EH (cell line): Measurements from ENCODE around the gene THTPA.

ENCODE experiments used
- DNase-seq: peaks from one replicate; pipeline ENCODE4 v3.0.0-alpha.2; 2015; ENCODE audit warnings: low read depth

The THTPA gene

DNA sequence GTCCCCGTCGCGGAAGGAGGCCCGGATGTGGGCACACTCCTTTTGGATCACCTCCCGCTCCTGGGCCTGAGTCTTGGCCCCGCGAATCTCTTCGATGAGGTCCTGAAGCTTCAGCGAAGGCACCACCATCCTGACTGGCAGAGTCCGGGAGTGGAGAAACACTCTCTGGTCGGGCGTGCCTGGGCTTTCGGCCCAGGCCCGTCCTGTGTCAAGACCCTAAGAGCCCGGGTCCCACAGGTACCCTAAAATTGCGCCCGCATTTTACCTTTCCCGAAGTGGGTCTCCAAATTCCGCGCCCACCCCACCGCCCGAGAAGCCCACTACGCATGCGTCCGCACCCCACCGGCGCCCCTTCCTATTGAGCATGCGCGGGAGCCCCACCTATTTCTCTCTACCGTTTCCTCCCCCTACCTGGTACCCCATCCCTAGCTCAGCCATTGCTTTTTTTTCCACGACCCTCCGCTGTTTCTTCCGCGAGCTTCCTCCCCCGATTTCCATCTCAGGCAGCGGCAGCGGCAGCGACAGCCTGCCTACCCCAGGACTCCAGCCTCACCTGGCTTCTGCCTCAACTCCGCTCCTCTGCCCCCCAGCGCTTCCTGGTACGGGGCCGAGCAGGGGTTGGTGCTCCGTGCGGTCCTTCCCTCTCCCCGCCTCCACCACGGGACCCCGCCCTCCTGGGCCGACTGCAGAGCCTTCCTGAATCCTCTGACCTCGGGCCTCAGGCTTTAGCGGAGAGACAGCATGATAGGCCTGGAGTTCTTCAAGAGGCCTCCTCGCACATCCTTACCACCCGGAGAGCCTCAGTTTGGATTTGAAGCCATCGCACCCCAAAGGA, 11.3 kb downstream of the THTPA start, which contains the start of gene AP1G2:
Gene AP1G2, minus strand, starts transcription at position 606 of the 835 bp plus-strand sequence. Its CDS starts 477 bp downstream, at position 129.
- DNase-seq: peak; percentile 78

DNA sequence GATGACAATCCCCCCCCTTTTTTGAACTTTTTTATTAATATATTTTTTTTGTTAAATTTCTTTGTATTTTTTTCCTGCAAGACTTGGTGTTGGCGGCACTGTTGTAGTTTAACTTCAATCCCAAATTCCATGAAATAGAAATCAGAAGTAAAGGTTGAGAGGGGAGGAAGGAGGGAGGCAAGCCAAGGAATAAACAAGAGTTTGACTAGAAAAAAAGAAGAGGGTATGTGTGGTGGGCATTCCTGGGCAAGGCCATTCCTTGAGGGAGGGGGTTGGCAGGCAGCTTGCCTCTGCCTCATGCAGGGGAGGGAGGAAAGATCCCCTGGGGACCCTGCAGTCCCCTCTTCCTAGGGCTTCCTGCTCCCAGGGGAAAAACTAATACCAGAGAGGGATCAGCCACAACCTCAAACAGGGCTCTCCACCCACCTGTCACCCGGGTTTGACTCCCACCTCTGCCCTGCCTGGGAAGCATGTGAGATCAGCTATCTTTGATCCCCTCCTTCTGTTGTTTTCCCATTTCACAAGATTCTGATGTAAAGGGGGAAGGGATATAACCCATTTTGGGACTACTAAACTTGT, 12.0 kb downstream of the THTPA start:
- no peak for DNase-seq

DNA sequence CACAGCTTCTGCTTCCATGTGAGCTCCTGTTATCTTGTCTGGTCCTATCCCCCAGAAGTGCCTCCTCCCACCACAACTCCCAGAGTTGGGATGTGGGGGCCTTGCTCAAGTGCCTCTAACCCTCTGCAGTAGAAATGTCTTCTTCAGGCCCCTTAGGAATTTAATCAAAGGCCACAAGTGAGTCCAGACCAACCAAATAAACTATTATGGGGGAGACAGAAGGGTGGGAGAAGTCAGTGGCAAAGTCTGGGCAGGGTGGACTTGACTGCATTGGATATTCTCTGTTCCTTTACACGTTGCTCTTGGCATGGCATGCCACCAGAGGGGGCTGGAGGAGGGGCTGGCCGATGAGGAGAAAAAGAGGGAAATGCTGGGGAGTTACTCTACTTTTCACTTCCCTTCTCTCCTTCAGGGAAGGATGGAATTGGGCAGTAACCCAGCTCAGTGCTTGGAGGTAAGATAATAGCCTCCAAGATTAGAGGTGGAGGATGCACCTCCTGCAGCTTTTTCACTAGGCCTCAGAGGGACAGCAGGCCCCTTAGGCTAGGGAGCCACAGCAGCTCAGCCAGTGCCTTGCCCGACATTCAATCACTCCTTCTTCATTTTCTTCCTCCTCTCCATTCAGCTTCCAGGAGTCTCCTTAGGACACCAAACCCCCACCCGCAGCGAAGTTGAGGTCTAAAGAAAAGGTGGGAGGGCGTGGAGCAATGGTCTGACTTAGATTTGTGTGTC, 12.7 kb downstream of the THTPA start:
- DNase-seq: no peak

DNA sequence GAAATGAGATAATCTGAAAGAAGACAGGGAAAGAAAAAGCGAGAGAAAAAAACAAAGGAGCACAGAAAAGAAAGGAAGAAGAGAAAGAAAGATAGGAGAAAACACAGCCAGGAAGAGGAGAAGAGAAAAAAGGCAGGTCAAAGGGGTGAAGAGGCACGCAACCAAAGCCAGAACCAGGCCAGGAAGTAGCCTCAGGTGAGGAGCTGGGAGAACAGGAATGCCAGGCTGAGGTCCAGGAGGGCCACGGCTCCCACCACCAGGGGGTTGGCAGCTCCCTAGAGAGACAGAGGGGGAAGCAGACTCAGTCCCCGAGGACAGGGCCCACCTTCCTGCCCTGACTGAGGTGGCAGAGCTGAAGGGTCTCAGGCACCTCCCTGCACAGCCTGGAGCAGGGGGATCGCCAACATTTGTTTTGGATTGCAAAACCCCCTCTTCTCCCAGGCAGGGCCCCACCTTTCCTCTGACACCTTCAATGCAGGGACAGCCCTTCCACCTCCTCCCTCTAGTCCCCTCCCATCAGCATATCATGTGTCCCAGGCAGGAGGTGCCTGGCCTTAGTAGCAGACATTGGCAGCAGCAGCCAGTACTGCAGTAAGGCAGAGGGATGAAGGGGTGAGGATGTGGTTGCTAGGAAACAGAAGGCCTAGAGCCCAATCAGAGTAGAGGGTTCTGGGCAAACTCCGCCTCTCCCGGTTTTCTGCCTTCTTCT, 13.5 kb downstream of the THTPA start:
- DNase-seq: peak; percentile 43

DNA sequence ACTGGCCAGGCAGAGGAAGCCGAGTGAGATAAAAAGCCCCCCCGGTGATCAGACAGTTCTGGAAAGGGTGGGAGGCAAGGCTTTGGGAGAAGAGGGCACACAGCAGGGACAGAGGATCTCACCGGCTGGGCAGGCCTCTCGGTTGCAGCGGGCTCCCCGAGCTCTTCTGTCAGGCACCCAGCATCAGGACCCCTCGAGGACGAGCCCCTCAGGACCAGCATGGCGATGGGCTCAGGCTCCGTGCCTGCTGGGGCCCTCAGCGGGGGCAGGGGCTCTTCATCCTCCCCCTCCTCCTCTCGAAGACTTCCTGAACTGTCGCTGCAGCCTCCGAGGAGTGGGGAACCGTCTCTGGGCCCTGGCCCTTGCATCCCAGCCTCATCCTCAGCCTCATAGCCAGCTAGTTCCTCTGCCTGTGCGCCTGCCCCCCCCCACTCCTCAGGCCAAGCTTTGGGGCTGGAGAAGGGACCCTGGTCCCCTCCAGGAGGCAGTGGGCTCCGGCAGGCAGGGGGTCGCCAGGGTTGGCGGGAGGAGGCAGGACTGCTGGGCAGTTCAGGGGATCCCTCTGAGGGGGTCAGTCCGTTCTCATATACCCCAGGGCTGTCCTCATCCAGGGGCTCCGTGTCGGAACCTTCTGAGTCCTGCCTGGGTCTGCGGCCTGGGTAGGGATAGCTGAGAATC, 14.9 kb downstream of the THTPA start:
- DNase-seq: no peak

DNA sequence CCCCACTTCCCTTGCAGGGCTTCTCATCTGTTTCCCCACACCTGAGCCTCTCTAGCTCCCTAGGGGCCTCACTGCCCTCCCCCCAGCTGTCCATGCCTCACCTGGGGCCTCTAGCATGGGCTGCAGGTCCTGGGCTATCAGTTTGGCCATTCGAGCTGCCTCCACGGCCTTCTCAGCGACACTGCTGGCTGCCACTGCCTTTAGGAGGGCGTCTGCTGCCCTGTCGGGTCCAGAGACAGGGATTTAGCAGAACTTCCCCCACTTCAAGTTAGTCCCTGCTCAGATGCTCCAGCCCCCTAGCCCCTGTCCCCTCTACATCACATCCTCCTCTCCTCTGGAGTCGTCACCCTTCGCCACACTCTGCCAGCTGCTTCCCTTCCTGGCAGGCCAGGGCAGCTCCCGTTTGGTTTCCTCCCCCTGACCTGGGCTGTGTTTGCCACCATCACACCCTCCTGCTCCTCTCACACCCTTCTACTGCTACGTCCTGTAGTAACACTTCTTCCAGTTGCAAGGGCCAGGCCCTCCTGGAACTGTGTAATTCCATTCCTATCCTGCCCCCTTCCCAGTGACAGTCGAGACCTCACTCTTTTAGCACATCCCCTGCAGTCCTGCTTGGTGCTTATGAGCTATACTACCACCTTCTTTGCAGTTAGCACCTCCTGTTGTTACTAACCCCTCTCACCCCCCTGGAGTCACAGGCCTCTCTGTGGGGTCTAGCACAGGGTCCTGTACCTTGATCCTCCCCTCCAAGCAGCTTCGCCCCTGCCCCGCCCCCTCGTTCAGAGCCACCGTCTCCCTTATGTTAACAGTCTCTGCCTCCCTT, 15.8 kb downstream of the THTPA start:
- no peak for DNase-seq

DNA sequence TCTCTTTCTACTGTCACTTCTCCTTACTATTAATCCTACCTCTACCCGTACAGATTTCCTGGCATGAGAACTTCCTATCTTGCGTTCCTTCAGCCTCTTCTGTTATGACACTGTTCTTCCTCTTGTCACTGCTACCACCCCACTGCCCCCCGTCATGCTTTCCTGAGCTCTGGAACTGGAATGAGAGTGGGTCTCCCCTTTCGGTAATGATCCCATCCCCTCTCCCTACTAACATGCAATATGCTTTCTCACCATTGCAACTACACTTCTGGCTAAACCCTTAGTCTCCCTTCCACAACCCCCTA, 16.4 kb downstream of the THTPA start:
- DNase-seq: no peak

DNA sequence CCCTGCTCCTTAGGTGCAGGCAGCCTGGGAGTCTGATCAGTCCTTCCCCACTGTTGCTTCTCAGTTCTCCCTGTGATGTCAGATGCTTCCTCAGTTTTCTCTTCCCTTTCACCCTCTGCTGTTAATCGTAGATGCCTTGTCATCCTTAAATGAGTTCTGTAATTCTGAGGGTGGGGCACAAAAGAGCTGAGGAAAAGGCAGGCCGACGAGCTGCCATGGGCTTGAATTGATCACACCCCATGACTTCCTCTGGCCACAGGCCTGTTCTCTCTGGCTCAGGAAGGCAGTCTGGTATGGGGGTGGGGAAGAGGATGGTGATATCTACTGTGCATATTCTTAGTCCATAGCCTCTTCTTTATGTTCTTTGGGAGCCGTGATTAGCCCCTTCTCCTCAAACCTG, 16.8 kb downstream of the THTPA start:
- no peak for DNase-seq

DNA sequence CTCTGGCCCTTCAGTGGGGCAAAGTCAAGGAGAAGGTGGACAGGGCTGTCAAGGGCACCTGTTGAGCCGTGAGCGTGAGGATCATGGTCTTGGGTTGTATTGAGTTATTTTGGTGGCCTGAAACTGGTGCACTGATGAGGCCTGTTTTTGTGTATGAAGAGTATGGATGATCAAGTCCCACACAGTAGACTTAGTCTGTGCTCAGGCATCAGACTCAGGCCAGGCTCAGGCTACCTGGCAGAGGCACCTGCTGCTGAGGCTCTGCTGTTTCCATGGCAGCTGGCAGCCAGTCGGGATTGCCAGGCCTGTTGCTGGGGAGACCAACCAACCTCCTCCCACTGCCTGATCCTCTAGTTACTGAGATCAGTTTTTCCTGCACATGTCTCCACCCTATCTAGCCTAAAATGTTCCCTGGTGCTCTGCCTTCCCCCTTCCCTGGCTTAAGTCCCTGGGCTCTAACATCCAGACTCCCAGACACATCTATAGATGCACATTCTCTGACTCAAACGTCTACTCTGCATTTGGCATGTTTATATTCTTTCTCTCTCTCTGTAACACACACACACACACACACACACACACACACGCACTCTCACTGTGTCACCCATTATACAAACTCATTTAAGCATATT, 17.4 kb downstream of the THTPA start:
- DNase-seq: no peak

DNA sequence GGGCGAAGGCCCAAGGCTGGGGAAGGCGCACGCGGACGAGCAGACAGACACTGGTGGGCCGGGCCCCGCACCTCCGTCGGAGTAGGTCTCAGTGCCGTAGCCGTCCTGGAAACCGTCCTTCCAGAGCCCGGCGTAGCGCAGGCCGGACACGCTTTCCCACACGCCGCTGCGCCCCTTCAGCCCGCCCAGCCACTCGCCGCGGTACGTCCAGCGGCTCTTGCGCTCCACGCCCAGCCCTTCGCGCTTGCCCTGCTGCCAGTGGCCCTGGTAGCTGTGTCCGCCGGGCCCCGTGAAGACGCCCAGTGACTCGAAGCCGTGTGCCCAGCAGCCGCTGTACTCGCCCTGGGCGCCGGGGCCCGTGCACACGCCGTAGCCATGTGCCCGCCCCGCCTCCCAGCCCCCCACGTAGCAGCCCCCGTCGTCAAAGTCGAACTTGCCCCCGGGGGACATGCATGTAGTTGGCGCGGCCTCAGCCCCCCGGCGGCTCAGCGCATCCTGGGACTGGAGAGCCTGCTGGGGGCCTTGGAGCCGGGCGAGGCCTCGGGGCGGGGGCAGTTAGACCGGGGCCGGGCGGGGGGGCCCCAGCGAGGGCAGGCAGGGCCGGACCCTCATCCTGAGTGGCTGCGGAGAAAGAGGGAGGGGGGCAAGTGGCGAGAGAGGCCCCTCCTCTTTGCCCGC, 21.1 kb downstream of the THTPA start:
- DNase-seq: peak; percentile 19

DNA sequence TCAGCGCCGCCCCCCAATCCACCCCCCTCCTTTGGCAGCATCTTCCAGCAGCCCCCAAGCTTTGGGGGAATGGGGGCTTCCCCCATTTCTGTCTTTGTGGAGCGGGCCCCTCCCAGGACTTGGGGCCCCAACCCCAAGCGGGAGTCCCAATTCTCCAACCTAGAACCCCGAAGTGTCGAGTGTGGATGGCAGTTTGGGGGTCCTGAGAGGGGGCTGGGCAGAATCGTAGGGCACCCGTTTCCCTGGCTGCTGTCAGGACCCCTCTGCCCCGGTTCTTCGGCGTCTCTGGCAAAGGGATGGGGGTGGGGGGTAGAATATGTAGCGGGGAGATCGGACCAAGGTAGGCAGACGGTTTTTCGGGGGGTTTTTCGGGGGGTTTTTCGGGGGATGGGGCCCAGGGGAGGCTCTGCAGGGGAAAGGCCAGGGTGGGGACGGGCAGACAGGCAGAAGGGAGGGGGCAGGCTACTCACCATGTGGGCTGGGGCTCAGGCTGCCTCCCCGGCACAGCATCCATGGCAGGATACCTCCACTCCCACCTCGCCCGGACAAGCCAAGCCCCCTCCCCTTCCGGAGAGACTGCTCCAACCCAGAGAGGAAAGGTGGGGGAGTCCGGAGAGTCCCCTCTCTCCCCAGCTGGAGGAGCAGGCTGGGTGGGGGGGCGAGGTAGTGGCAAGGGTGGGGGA, 21.8 kb downstream of the THTPA start:
- no peak for DNase-seq

DNA sequence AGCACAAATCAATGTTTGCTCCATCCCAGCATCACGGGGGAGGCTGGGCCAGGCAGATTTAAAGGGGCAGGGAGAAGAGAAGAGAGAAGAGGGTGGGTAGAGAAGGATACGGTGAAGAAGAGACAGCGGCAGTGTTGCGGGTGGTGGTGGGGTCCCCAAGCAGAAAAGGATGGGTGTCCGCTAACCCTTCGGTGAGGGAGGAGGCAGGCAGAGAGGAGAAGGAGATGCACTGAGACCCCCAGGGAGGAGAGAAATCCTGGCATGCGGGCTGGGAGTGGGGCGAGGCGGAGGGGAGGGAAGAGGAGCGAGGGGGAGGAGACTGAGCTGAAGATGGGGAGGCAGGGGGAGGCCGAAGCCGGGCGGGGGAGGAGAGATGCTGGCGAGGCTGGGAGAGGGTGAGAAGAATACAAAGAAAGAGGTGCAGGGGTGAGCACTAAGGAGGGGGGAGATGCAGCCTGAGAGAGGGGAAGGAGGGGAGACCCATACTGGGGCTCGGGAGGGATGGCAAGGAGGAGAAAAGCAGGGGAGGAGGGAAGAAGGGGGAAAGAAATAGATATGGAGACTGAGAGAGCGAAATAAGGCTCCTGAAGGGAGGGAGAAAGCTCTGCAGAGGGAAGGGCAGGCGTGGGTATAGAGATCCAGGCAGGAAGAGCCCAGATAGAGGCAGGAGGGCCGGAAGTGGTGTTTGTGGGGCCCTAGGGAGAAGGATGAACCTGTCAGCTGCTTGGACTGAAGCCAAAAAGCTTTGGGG, 22.7 kb downstream of the THTPA start, which contains the start of gene JPH4:
Gene JPH4, minus strand, starts transcription at position 231 of the 751 bp plus-strand sequence. CDS start 1,337 bp downstream, outside the sequence.
- DNase-seq: peak; percentile 25

DNA sequence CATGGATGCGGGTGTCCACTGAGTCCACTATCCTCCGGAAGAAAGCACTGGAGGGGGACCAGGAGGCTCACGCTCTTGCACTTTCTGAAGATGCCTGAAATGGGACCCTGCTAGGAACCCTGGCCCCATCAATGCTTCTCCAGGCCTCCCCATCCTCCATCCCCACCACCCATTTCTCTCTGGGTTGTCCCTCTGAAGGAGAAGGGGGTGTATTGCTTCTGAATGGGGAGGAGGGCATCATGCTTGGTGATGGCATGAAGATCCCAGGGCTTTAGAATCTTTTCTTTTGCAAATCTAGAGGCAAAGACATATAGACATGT, 23.2 kb downstream of the THTPA start:
- no peak for DNase-seq

DNA sequence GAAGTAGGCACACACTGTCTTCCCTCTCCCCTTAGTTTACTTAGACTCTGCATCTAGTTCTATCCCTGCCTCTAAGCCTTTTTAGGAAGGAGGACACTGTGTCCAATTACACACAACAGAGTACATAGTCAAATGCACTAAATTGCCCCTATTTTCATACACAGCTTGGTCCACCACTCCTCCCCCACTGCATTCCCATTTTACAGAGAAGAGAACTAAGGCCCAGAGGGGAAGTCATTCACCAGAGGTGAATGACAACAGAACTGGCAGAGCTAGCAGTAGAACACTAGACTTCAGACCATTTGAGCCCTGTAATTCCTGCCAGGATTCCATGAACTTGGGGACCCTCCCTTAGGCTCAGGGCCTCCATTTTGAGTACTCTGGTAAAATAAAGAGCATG, 23.7 kb downstream of the THTPA start:
- DNase-seq: no peak

DNA sequence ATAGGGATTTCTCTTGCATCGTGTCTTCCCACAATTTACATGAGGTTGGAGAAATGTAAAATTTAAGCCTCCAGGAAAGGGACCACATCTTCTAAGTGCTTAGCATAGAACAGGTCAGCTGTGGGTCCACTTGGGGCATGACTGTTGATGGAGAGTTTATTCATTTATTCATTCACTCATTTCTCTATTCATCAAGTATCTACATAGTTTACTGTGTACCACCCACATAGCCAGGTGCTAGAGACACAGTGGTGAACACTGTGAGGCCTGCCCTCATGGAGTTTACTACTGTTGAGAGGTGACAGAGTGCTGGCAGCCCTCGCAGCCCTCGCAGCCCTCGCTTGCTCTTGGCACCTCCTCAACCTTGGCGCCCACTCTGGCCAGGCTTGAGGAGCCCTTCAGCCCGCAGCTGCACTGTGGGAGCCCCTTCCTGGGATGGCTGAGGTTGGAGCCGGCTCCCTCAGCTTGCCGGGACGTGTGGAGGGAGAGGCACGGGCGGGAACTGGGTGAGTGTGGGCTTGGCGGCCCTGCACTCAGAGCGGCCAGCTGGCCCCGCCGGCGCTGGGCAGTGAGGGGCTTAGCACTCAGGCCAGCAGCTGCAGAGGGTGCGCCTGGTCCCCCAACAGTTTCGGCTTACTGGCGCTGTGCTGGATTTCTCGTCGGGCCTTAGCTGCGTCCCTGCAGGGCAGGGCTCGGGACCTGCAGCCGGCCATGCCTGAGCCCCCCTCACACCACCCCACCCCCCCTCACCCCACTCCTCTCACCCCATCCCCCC, 24.3 kb downstream of the THTPA start:
- DNase-seq: no peak

DNA sequence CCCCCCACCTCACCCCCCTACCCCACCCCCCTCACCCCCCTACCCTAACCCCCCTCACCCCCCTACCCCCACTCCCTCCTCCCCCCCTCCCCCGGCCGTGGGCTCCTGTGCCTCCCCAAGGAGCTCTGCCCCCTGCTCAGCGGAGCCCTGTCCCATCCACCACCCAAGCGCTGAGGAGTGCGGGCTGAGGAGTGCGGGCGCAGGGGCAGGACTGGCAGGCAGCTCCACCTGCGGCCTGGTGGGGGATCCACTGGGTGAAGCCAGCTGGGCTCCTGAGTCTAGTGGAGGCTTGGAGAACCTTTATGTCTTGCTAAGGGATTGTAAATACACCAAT, 24.8 kb downstream of the THTPA start:
- DNase-seq: no peak

DNA sequence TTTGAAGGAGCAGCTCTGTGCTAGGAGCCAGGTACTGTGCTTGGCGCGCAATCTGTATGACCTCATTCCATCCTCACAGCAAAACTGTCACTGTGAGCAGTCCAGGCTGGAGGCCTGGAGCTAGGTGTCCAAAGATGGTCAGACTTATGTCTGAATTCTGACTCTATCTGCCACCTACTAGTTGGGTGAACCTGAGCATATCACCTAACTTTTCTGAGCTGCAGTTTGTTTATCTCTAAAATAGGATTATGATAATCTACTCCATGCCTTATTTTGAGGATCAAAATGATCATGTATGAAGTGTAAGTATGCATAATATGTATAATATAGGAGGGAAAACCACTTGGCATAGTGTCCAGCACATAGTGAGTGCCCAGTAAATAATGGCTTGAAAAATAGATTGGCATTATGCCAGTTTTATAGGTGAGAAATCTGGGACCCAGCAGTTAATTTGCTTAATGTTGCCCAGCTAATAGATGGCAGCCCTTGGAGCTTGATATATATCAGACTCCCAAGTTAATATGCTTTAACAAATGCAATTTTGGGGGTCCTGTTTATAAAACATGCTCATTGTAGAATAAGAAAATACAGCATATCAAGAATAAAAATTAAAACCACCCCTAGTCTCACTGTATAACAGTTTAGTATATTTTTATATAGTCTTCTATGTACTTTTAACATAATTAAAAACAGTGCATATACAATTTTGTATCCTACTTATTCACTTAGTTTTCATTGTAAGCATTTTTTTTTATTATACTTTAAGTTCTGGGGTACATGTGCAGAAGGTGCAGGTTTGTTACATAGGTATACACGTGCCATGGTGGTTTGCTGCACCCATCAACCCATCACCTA, 27.1 kb downstream of the THTPA start:
- DNase-seq: no peak
